Gastrocnemius medialis (tissue), 4 donors: ENCODE measurements around the gene PLEKHA1.

Source experiments
- CTCF ChIP-seq, 5 experiments: fragments of 450-650 bp in 3 of 5; fragments of 200-600 bp in 2 of 5; sonication (generic) in 2 of 5; IDR thresholded peaks in 4 of 5; conservative IDR thresholded peaks in 1 of 5; 1 replicate in 4 of 5; 2 replicates in 1 of 5; pipeline ENCODE4 v1.5.1; 2016 to 2019; ENCODE audit warnings: antibody characterized with exemption in 5 of 5, mild to moderate bottlenecking in 3 of 5, moderate library complexity in 3 of 5
- POLR2A ChIP-seq, 2 donors: fragments of 450-650 bp; IDR thresholded peaks; one replicate each; pipeline ENCODE4 v1.6.1; 2017; ENCODE audit warnings: antibody characterized with exemption in 2 of 2, mild to moderate bottlenecking in 2 of 2, moderate library complexity in 2 of 2

DNA sequence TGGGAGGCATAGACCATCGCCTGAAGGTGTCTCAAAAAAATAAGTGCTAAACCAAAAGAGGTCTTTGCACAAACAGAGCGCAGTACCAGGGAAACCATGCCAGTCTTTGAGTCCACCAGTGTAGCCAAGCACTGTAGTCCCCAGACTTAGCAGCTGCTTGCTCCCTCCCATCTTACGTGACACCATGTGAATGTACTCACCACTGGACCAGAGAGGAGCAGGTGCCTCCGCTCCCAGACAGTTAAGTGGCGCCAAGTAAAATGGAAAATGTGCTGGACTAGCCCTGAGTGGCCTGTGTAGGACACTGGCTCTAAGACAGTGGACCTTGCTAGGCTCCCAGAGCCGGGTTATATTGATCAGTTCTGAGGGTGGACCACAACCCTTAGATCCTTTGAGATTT, 47.7 kb upstream of the PLEKHA1 start:
- no peak for TF ChIP-seq CTCF (IDR thresholded peaks at IDR 0.05 in 4 of 5, conservative IDR thresholded peaks at IDR 0.05 in 1 of 5)
- TF ChIP-seq POLR2A (IDR thresholded peaks at IDR 0.05), result no peak
